BLaER1 (cell line): ENCODE results near the gene FN3K.
A peak's percentile ranks its signal among the peaks of the same experiment; 100 is the strongest.
"Not testable (repeated sequence)": the region's sequence is repeated elsewhere in the genome, so short reads cannot be mapped to it uniquely, and the experiment has no call there.

Experiments used
- H3K27ac ChIP-seq: shearing (Covaris generic); formaldehyde crosslinking; 2 replicates; pipeline ENCODE4 v1.8.1; 2022
- H3K27me3 ChIP-seq: shearing (Covaris generic); formaldehyde crosslinking; 2 replicates; pipeline ENCODE4 v1.8.1; 2022
- H3K36me3 ChIP-seq: shearing (Covaris generic); formaldehyde crosslinking; 2 replicates; pipeline ENCODE4 v1.8.1; 2022
- H3K4me1 ChIP-seq: shearing (Covaris generic); formaldehyde crosslinking; 2 replicates; pipeline ENCODE4 v1.8.1; 2022
- H3K4me2 ChIP-seq: shearing (Covaris generic); formaldehyde crosslinking; 2 replicates; pipeline ENCODE4 v1.8.1; 2022
- H3K4me3 ChIP-seq: shearing (Covaris generic); formaldehyde crosslinking; 2 replicates; pipeline ENCODE4 v1.8.1; 2022
- H3K9ac ChIP-seq: shearing (Covaris generic); formaldehyde crosslinking; 2 replicates; pipeline ENCODE4 v1.8.1; 2022
- H3K9me3 ChIP-seq: shearing (Covaris generic); formaldehyde crosslinking; 2 replicates; pipeline ENCODE4 v1.8.1; 2022
- H4K20me1 ChIP-seq: shearing (Covaris generic); formaldehyde crosslinking; 2 replicates; pipeline ENCODE4 v1.8.1; 2022
- Cebpa-rat ChIP-seq: shearing (Covaris generic); IDR thresholded peaks from 2 replicates; pipeline ENCODE4 v1.8.1; 2022

FN3K gene

DNA sequence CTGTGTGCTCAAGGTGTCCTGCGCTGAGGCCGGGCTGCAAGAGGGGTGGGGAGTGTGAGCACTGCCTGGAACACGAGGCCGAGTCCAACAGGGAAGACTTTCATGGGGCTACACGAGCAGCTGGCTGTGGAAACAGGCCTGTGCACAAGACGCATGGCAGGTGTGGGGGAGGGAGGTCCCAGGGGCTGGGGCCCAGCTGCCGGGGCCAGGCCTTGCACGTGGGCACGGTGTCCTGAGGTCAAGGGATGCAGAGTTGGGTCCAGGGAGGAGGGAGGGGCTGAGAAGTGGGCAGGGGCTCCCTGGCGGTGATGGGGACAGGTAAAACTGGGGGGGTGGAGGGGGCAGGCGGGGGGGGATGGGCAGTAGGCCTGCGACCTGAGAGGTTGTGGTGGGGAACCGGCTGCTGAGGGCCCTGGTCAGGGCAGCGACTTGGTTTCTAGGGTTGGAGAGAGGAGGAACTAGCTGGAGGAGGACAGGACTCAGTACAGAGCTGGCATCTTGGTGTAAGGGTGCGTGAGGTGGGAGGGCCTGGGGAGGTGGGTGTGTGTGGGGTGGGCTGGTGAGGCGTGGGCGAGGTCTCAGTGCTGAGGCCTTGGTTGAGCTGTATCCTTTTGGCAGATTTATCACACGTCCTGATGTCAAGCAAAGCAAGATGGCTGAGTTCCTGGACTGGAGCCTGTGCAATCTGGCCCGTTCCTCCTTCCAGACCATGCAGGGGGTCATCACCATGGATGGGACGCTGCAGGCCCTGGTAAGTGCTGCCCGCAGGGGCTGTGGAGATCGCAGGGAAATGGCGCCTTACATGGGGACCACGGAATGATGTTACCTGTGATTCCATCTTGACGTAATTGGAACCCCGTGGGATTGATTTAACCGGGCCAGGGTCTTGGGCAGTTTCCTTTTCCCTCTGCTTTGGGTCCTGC lies 45.8 kb downstream of the FN3K start:
- Histone ChIP-seq H4K20me1 (peaks cover 28% of the 10 kb centered on the region), H3K9ac (peak overlapping the region; percentile 62), H3K36me3 (peaks cover 33% of the 10 kb centered on the region), H3K9me3 (no peaks in the 10 kb centered on the region), H3K4me1 (peaks cover 76% of the 10 kb centered on the region), H3K27me3 (no peaks in the 10 kb centered on the region), H3K4me2 (peak overlapping the region; percentile 89), H3K4me3 (no peak overlapping the region), H3K27ac (peak overlapping the region; percentile 66; the same call in 1 of the 2 replicates)
- no peak for TF ChIP-seq Cebpa-rat

DNA sequence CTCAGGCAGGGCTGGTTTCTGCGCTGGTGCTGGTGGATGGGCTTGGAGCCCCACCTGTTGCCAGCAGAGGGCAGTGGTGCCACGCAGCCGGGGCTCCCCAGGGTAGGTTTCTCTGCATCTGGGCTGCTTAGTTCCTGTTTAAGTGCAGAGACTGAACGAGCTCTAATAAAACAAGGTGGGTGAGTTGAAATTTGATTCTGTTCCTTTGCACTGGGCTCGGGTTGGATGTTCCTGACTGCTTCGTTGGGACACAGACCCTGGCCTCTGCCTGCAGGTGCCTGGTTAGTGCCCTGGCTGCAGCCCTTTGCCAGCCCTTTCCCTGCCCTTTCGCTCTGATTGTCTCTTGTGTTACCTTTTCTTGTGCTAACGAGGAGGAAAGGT lies 46.5 kb downstream of the FN3K start:
- peaks cover 33% of the 10 kb centered on the region for H3K36me3 ChIP-seq
- H3K27ac ChIP-seq = 0 out of 2 replicates have a peak overlapping the region, but pooled peaks have one; percentile 35
- peaks cover 33% of the 10 kb centered on the region for H4K20me1 ChIP-seq
- no peak overlapping the region for H3K4me3 ChIP-seq
- H3K4me1 ChIP-seq = peaks cover 75% of the 10 kb centered on the region
- H3K4me2 ChIP-seq = peak overlapping the region; percentile 89
- TF ChIP-seq Cebpa-rat = no peak
- H3K9ac ChIP-seq = peak overlapping the region; percentile 35; the same call in 1 of the 2 replicates
- H3K9me3 ChIP-seq = no peaks in the 10 kb centered on the region
- no peaks in the 10 kb centered on the region for H3K27me3 ChIP-seq

DNA sequence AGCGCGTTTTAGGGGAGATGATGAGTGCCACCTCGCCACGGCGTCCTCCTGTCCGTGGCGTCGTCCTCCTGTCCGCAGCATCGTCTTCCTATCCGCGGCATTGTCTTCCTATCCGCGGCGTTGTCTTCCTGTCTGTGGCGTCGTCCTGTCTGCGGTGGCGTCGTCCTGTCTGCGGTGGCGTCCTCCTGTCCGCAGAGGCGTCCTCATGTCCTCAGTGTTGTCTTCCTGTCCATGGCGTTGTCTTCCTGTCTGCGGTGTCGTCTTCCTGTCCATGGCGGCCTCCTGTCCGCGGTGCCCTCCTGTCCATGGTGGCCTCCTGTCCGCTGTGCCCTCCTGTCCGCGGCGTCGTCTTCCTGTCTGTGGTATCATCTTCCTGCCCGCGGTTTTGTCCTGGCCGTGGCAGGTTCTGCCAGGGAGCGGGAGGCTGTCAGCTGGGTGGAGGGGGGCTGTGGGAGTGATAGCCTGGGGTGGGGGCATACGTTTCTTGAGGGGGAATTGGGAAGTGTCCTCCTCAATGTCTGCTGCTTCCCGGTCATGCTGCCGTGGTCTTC lies 47.3 kb downstream of the FN3K start:
- no peaks in the 10 kb centered on the region for H3K27me3 ChIP-seq
- peaks cover 41% of the 10 kb centered on the region for H4K20me1 ChIP-seq
- peaks cover 77% of the 10 kb centered on the region for H3K4me1 ChIP-seq
- H3K4me3 ChIP-seq = no peak overlapping the region
- no peaks in the 10 kb centered on the region for H3K9me3 ChIP-seq
- no peak for TF ChIP-seq Cebpa-rat
- H3K27ac ChIP-seq = peak overlapping the region; percentile 35; the same call in 1 of the 2 replicates
- 0 out of 2 replicates have a peak overlapping the region, but pooled peaks have one; percentile 35 for H3K9ac ChIP-seq
- peak overlapping the region; percentile 89 for H3K4me2 ChIP-seq
- peaks cover 33% of the 10 kb centered on the region for H3K36me3 ChIP-seq

DNA sequence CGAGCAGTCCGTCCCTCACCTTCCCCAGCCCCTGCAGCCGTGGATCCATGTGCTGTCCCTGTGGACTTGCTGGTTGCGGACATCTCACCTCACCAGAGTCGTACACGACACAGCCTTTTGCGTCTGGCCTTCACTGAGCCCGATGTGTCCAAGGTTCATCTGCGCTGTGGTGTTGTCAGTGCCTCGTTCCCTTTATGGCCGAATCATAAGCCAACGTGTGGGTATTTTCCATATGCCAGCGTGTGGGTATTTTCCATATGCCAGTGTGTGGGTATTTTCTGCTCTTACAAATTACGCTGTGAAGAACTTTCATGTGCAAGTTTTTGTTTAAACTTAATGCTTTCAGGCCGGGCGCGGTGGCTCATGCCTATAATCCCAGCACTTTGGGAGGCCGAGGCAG lies 48.1 kb downstream of the FN3K start:
- Histone ChIP-seq H3K27me3 (no peaks in the 10 kb centered on the region), H3K4me1 (peaks cover 78% of the 10 kb centered on the region), H3K9me3 (no peaks in the 10 kb centered on the region), H3K4me3 (no peak overlapping the region), H3K9ac (no peak overlapping the region), H3K4me2 (peak overlapping the region; percentile 89), H3K27ac (no peak overlapping the region), H3K36me3 (peaks cover 33% of the 10 kb centered on the region), H4K20me1 (peaks cover 49% of the 10 kb centered on the region)
- no peak for TF ChIP-seq Cebpa-rat

DNA sequence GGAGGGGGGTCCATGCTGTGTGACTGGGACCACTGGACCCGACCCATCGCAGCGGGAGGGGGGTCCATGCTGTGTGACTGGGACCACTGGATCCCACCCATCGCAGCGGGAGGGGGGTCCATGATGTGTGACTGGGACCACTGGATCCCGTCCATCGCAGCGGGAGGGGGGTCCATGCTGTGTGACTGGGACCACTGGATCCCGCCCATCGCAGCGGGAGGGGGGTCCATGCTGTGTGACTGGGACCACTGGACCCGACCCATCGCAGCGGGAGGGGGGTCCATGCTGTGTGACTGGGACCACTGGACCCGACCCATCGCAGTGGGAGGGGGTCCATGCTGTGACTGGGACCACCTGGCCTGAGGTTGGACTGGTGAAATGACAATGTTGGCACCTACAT lies 50.2 kb downstream of the FN3K start:
- not testable (repeated sequence) for H3K4me3 ChIP-seq, H3K27ac ChIP-seq, H3K27me3 ChIP-seq, H3K9me3 ChIP-seq, H3K9ac ChIP-seq
- Histone ChIP-seq H4K20me1 (peaks cover 70% of the 10 kb centered on the region), H3K4me2 (peak overlapping the region; percentile 80), H3K36me3 (peaks cover 49% of the 10 kb centered on the region), H3K4me1 (peaks cover 66% of the 10 kb centered on the region)

DNA sequence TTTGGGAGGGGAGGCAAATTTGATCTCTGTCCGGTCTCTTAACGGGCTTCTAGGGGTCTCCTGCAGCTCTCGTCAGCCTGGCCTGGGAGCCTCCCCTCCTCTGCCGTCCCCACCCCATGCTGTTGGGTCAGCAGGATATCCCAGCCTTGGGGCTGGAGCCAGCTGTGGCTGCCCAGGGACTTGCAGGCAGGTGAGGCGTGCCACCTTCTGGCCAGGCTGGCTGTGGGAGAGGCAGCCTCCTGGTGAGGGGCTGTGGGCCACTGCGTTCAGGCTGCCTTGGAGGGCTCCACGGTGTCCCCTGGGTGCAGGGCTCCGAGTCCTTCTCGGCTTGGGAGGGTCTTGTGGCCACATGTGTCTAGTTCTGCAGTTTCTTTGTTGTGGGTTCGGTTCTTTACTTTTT lies 51.0 kb downstream of the FN3K start:
- Histone ChIP-seq H3K27me3 (no peaks in the 10 kb centered on the region), H3K4me3 (no peak overlapping the region), H3K4me2 (peak overlapping the region; percentile 80), H3K9me3 (no peaks in the 10 kb centered on the region), H4K20me1 (peaks cover 75% of the 10 kb centered on the region), H3K27ac (no peak overlapping the region), H3K36me3 (peaks cover 55% of the 10 kb centered on the region), H3K9ac (no peak overlapping the region), H3K4me1 (peaks cover 57% of the 10 kb centered on the region)
- no peak for TF ChIP-seq Cebpa-rat

DNA sequence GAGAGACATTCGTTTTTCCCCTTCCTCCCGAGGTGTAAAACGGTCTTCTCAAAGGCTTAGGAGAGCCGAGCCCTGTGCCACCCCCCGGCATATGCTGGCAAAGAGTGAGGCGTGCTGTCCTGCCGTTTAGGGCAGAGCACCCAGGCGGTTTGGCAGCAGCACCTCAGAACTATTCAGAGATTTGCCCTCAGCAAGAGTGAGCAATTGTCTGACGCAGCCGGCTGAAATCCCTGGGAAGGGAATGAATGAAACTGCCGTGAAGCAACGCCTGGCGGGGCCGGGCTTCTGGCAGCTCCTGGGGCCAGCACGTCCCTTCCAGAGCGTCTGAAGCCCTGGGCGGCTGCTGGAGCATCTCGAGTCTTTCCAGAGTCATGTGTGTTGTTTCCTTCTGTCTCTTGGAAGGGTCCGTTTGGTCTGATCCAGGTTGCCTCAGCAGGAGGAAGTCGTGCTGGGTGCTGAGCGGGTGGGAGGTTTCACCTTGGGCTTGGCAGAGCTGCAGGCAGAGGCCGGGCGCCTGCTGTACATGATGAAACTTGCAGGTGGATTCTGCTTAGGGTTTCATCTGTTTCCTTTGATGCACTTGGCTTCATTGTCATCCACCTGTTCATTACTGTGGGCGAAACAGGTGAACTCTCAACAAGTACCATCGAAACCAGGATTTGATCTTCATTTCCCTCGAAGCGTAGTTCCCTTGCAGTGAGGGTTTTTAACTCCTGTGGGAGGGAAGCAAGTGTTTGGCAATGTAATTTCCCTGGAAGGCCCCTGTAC lies 51.9 kb downstream of the FN3K start:
- Histone ChIP-seq H3K4me1 (peaks cover 49% of the 10 kb centered on the region), H3K4me3 (no peak overlapping the region), H4K20me1 (peaks cover 75% of the 10 kb centered on the region), H3K4me2 (peak overlapping the region; percentile 65), H3K36me3 (peaks cover 58% of the 10 kb centered on the region), H3K27me3 (no peaks in the 10 kb centered on the region), H3K9me3 (no peaks in the 10 kb centered on the region), H3K9ac (no peak overlapping the region), H3K27ac (no peak overlapping the region)
- TF ChIP-seq Cebpa-rat = no peak

DNA sequence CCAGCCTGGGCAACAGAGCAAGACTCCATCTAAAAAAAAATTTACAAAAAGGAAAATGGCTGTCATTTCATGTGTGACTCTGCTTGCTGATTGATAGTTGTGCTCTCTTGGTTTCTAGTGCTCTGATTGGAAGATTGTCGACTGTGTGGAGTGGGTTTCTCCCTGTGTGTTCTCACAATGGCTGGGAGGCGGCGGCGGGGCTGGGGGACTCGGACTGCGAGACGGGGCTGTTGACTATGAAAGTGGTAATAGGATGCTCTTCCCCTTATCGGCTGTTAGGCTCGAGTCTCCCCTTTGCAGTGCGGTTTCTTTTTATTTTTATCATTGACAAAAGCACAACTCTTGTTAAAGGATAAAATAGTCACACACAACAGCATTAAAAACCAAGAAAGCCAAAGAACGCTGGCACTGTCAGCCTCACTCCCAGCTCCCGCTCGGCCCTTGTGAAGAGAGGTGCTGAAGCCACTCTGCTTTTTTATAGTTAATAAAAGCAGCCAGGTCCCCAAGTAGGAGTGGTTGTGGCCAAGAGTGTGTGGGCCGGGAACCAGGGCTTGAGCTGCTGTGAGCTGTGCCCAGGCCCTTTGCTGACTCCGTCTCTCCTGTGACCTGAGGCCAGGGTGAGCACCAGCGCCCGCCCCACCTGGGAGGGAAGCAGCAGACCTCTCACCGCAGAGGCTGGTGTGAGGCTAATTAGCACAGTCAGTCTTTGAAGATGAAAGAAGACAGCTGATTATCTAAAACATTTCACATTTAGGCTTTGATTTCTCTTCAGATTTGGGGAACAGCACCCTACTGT lies 53.0 kb downstream of the FN3K start:
- H3K36me3 ChIP-seq = peaks cover 55% of the 10 kb centered on the region
- H3K9me3 ChIP-seq = no peaks in the 10 kb centered on the region
- H3K4me2 ChIP-seq = peak overlapping the region; percentile 6
- no peak overlapping the region for H3K9ac ChIP-seq
- no peak overlapping the region for H3K27ac ChIP-seq
- no peak for TF ChIP-seq Cebpa-rat
- H4K20me1 ChIP-seq = peaks cover 75% of the 10 kb centered on the region
- H3K4me3 ChIP-seq = no peak overlapping the region
- H3K4me1 ChIP-seq = peaks cover 38% of the 10 kb centered on the region
- no peaks in the 10 kb centered on the region for H3K27me3 ChIP-seq

DNA sequence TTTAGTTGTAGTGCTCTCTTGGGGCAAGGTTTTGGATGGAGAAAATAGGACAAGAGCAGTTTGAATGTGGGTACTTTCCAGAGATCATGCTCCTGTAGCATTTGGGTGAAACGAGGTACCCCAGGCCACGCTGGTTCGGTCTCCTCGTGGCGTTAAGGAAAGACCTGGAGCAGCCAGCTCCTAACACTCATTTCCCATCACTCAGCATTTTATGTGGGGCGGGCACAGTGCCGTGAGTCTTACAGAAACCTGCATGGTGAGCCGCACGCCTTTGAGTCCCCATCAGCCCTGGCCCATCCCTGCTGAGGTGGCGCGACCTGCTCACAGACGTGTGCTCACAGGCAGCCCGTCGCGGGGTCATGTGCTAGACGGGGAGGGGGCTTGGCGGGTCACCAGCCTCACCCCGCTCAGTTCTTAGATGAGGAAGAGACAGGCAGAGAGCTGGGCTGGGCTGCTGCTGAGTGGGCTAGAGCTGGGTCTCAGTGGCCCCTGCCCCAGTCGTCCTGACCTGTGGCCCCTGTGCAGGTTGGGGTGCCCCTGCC lies 53.7 kb downstream of the FN3K start:
- H3K4me3 ChIP-seq = no peak overlapping the region
- H3K27ac ChIP-seq = no peak overlapping the region
- peaks cover 78% of the 10 kb centered on the region for H4K20me1 ChIP-seq
- H3K9me3 ChIP-seq = no peaks in the 10 kb centered on the region
- H3K4me2 ChIP-seq = no peak overlapping the region; the same call in 1 of the 2 replicates
- no peaks in the 10 kb centered on the region for H3K27me3 ChIP-seq
- H3K9ac ChIP-seq = no peak overlapping the region
- no peak for TF ChIP-seq Cebpa-rat
- H3K4me1 ChIP-seq = peaks cover 38% of the 10 kb centered on the region
- H3K36me3 ChIP-seq = peaks cover 55% of the 10 kb centered on the region
